Trophoblast cell (in vitro differentiated cells and primary cell): ENCODE results near the gene PRDX5.
A peak's percentile ranks its signal among the peaks of the same experiment; 100 is the strongest.

ENCODE experiments used
- DNase-seq, 2 donors: peaks; one replicate each; pipeline ENCODE4 v3.0.0-alpha.2; 2016
- H2AFZ ChIP-seq: 2 replicates; pipeline ENCODE4 v1.6.1; 2013; ENCODE audit warnings: low read length, moderate library complexity, mild to moderate bottlenecking; ENCODE audit not compliant: insufficient read depth, poor library complexity
- H2AK5ac ChIP-seq: 2 replicates; pipeline ENCODE4 v1.6.1; 2013; ENCODE audit warnings: mild to moderate bottlenecking, low read length
- H2BK120ac ChIP-seq: 2 replicates; pipeline ENCODE4 v1.6.1; 2013; ENCODE audit warnings: low read length, mild to moderate bottlenecking, moderate library complexity; ENCODE audit not compliant: insufficient read depth, poor library complexity
- H2BK12ac ChIP-seq: 2 replicates; pipeline ENCODE4 v1.6.1; 2013; ENCODE audit warnings: mild to moderate bottlenecking, low read length, moderate library complexity
- H2BK5ac ChIP-seq: 2 replicates; pipeline ENCODE4 v1.6.1; 2013; ENCODE audit warnings: low read length, low read depth, moderate library complexity, mild to moderate bottlenecking; ENCODE audit not compliant: poor library complexity
- H3K14ac ChIP-seq: 2 replicates; pipeline ENCODE4 v1.6.1; 2013; ENCODE audit warnings: mild to moderate bottlenecking, low read length
- H3K18ac ChIP-seq: 2 replicates; pipeline ENCODE4 v1.6.1; 2013; ENCODE audit warnings: mild to moderate bottlenecking, low read length
- H3K23ac ChIP-seq: 2 replicates; pipeline ENCODE4 v1.6.1; 2013; ENCODE audit warnings: low read length
- H3K27ac ChIP-seq: 2 replicates; pipeline ENCODE4 v1.5.1; 2013; ENCODE audit warnings: low read depth, mild to moderate bottlenecking, inconsistent platforms, low read length, moderate library complexity
- H3K27me3 ChIP-seq: 2 replicates; pipeline ENCODE4 v1.6.1; 2013; ENCODE audit warnings: inconsistent platforms, mild to moderate bottlenecking, low read length, moderate library complexity; ENCODE audit not compliant: insufficient read depth
- H3K36me3 ChIP-seq, 2 experiments: 1 replicate in 1 of 2; 2 replicates in 1 of 2; pipeline ENCODE4 v1.6.1; 2013; ENCODE audit warnings: low read length in 2 of 2, mild to moderate bottlenecking in 2 of 2, moderate library complexity in 1 of 2; ENCODE audit not compliant: insufficient read depth in 2 of 2, control insufficient read depth in 1 of 2
- H3K4ac ChIP-seq: 2 replicates; pipeline ENCODE4 v1.6.1; 2013; ENCODE audit warnings: low read depth, mild to moderate bottlenecking, low read length, moderate library complexity
- H3K4me1 ChIP-seq, 2 experiments: 1 replicate in 1 of 2; 2 replicates in 1 of 2; pipeline ENCODE4 v1.6.1; 2013; ENCODE audit warnings: low read length in 2 of 2, mild to moderate bottlenecking in 2 of 2, moderate library complexity in 1 of 2; ENCODE audit not compliant: insufficient read depth in 2 of 2, control insufficient read depth in 1 of 2
- H3K4me2 ChIP-seq: 2 replicates; pipeline ENCODE4 v1.6.1; 2013; ENCODE audit warnings: inconsistent platforms, mild to moderate bottlenecking, low read length, moderate library complexity
- H3K4me3 ChIP-seq: 2 replicates; pipeline ENCODE4 v1.5.1; 2013; ENCODE audit warnings: mild to moderate bottlenecking, low read depth, low read length, inconsistent platforms
- H3K79me1 ChIP-seq: one replicate; pipeline ENCODE4 v1.6.1; 2013; ENCODE audit warnings: low read length
- H3K79me2 ChIP-seq: 2 replicates; pipeline ENCODE4 v1.6.1; 2013; ENCODE audit warnings: low read length, mild to moderate bottlenecking; ENCODE audit not compliant: control insufficient read depth, insufficient read depth, poor library complexity
- H3K9ac ChIP-seq: 2 replicates; pipeline ENCODE4 v1.6.1; 2013; ENCODE audit warnings: mild to moderate bottlenecking, low read length
- H3K9me3 ChIP-seq: 2 replicates; pipeline ENCODE4 v1.6.1; 2013; ENCODE audit warnings: low read depth, mild to moderate bottlenecking, control low read depth, inconsistent platforms, low read length; ENCODE audit not compliant: insufficient read depth
- H4K12ac ChIP-seq: 2 replicates; pipeline ENCODE4 v1.6.1; 2013; ENCODE audit warnings: low read depth, mild to moderate bottlenecking, low read length, moderate library complexity
- H4K8ac ChIP-seq: 2 replicates; pipeline ENCODE4 v1.6.1; 2013; ENCODE audit warnings: low read depth, mild to moderate bottlenecking, low read length, moderate library complexity
- H4K91ac ChIP-seq: one replicate; pipeline ENCODE4 v1.6.1; 2013; ENCODE audit warnings: low read depth, mild to moderate bottlenecking, low read length, moderate library complexity
- WGBS: extraction: QIAGEN DNeasy Blood & Tissue Kit; methylation state at CpG from one replicate; pipeline ENCODE4 v1.1.7; 2013; ENCODE audit warnings: missing lambda C conversion rate; ENCODE audit not compliant: insufficient read length, insufficient coverage; ENCODE audit errors: extremely low coverage; 5-methylcytosine and 5-hydroxymethylcytosine counted together

Gene PRDX5

GRCh38 chr11:64355078-64355940 lies 37.4 kb downstream of the PRDX5 start:
- Histone ChIP-seq H3K27me3 (no peaks in the 10 kb centered on the region), H2BK12ac (peak overlapping the region; percentile 84), H4K12ac (peak overlapping the region; percentile 54), H2AFZ (peak overlapping the region; percentile 57), H3K79me2 (peaks cover 11% of the 10 kb centered on the region), H3K79me1 (peaks cover 29% of the 10 kb centered on the region), H3K4me3 (no peak overlapping the region), H3K9ac (no peak overlapping the region), H3K4me1 (peaks cover 33 to 39% of the 10 kb centered on the region in 2 experiments), H3K18ac (peak overlapping the region; percentile 81), H3K14ac (peak overlapping the region; percentile 67), H4K8ac (peak overlapping the region; percentile 77), H3K4ac (peak overlapping the region; percentile 65), H3K4me2 (peak overlapping the region; percentile 17), H2AK5ac (peak overlapping the region; percentile 61), H2BK5ac (peak overlapping the region; percentile 55), H4K91ac (peak overlapping the region; percentile 83), H3K27ac (peak overlapping the region; percentile 14), H3K9me3 (peaks cover 3% of the 10 kb centered on the region), H3K36me3 (peaks cover 0 to 4% of the 10 kb centered on the region in 2 experiments), H2BK120ac (peak overlapping the region; percentile 79), H3K23ac (no peak overlapping the region)
- peak; percentile 74 to 85 for DNase-seq
- no CpG with 5 or more reads among the region's 23 CpGs for WGBS

DNA sequence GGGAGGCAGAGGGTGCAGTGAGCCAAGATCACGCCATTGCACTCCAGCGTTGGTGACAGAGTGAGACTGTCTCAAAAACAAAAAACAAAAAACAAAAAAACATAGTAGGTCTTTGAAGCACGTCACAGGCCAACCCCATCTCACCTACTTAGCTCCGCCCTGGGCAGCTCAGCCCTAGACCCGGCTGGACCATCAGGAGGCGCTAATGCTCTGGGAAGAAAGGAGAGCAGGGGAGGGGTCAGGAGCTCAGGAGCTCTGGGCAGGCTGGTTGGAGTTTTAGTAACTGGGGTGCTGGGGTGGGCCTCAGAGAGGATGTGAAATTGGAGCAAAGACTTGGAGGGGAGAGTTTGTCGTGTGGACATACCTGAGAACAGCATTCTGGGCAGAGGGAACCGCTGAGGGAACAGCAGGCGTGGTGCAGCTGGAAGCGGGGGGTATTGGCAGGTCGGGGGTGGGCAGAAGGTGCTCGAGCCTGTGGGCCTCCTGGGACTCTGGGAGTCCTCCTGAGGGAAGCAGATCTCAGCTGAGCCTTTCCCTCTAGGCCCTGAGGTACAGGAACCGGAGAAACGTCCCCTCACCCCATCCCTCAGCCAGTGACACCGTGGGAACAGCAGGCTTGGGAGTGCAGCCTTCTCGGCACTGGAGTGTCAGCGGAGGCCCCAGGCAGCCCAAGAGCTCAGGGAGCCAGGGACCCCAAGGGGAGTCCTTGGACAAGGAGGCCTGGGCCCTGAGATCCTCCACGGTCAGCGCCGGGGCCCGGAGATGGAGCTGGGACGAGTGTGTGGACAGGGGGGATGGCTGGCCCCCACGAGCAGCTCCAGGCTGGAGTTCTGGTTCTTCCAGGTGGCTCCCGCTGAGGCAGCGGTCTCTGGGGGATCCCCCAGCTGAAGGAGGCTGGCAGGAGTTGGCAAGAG lies 38.8 kb downstream of the PRDX5 start:
- H2BK120ac ChIP-seq = peak overlapping the region; percentile 76
- H3K79me2 ChIP-seq = peaks cover 11% of the 10 kb centered on the region
- H4K12ac ChIP-seq = peak overlapping the region; percentile 9
- peak overlapping the region; percentile 31 for H2BK12ac ChIP-seq
- no peak overlapping the region for H3K9ac ChIP-seq
- peak overlapping the region; percentile 96 for H2AK5ac ChIP-seq
- H3K23ac ChIP-seq = no peak overlapping the region
- peaks cover 37 to 41% of the 10 kb centered on the region in 2 experiments for H3K4me1 ChIP-seq
- H4K91ac ChIP-seq = peak overlapping the region; percentile 88
- no peak overlapping the region for H3K4me3 ChIP-seq
- H3K14ac ChIP-seq = peak overlapping the region; percentile 57
- peak overlapping the region; percentile 2 for H2BK5ac ChIP-seq
- no peak overlapping the region for H2AFZ ChIP-seq
- DNase-seq = peak; percentile 67 to 73
- H3K27ac ChIP-seq = peak overlapping the region; percentile 6
- no CpG with 5 or more reads among the region's 25 CpGs for WGBS
- H3K9me3 ChIP-seq = peaks cover 3% of the 10 kb centered on the region
- H3K4me2 ChIP-seq = no peak overlapping the region
- H3K27me3 ChIP-seq = no peaks in the 10 kb centered on the region
- H3K4ac ChIP-seq = no peak overlapping the region
- peaks cover 10 to 14% of the 10 kb centered on the region in 2 experiments for H3K36me3 ChIP-seq
- peak overlapping the region; percentile 47 for H3K18ac ChIP-seq
- H4K8ac ChIP-seq = peak overlapping the region; percentile 33
- H3K79me1 ChIP-seq = peaks cover 29% of the 10 kb centered on the region

GRCh38 chr11:64357446-64357845 lies 39.5 kb downstream of the PRDX5 start:
- no peak for DNase-seq
- H3K4me2 ChIP-seq = no peak overlapping the region
- H3K9me3 ChIP-seq = peaks cover 3% of the 10 kb centered on the region
- peak overlapping the region; percentile 14 for H2BK5ac ChIP-seq
- H2BK12ac ChIP-seq = peak overlapping the region; percentile 31
- peak overlapping the region; percentile 96 for H2AK5ac ChIP-seq
- H3K18ac ChIP-seq = peak overlapping the region; percentile 47
- H3K14ac ChIP-seq = peak overlapping the region; percentile 57
- H3K27me3 ChIP-seq = no peaks in the 10 kb centered on the region
- peaks cover 37 to 41% of the 10 kb centered on the region in 2 experiments for H3K4me1 ChIP-seq
- no peak overlapping the region for H3K9ac ChIP-seq
- H3K27ac ChIP-seq = no peak overlapping the region
- peaks cover 11% of the 10 kb centered on the region for H3K79me2 ChIP-seq
- peak overlapping the region; percentile 9 for H4K12ac ChIP-seq
- peak overlapping the region; percentile 88 for H4K91ac ChIP-seq
- H2AFZ ChIP-seq = no peak overlapping the region
- WGBS = no CpG with 5 or more reads among the region's 6 CpGs
- H3K36me3 ChIP-seq = peaks cover 17 to 21% of the 10 kb centered on the region in 2 experiments
- no peak overlapping the region for H3K23ac ChIP-seq
- H2BK120ac ChIP-seq = peak overlapping the region; percentile 76
- peaks cover 29% of the 10 kb centered on the region for H3K79me1 ChIP-seq
- peak overlapping the region; percentile 33 for H4K8ac ChIP-seq
- peak overlapping the region; percentile 8 for H3K4ac ChIP-seq
- H3K4me3 ChIP-seq = no peak overlapping the region

- WGBS = no CpG with 5 or more reads among the region's 13 CpGs
- Histone ChIP-seq H3K36me3 (peaks cover 21 to 26% of the 10 kb centered on the region in 2 experiments), H3K4me1 (peaks cover 37 to 41% of the 10 kb centered on the region in 2 experiments), H3K14ac (peak overlapping the region; percentile 25), H3K9ac (no peak overlapping the region), H3K79me1 (peaks cover 29% of the 10 kb centered on the region), H4K8ac (peak overlapping the region; percentile 78), H3K23ac (no peak overlapping the region), H3K27me3 (no peaks in the 10 kb centered on the region), H3K18ac (peak overlapping the region; percentile 76), H2BK12ac (peak overlapping the region; percentile 31), H3K9me3 (peaks cover 3% of the 10 kb centered on the region), H2AK5ac (peak overlapping the region; percentile 96), H3K79me2 (peaks cover 11% of the 10 kb centered on the region), H4K12ac (peak overlapping the region; percentile 2), H2AFZ (peak overlapping the region; percentile 13), H3K27ac (peak overlapping the region; percentile 82), H3K4me2 (peak overlapping the region; percentile 90), H4K91ac (peak overlapping the region; percentile 88), H3K4me3 (no peak overlapping the region), H2BK5ac (peak overlapping the region; percentile 74), H2BK120ac (peak overlapping the region; percentile 76), H3K4ac (peak overlapping the region; percentile 22)
- DNase-seq = no peak
These were observed 40.1 kb downstream of the PRDX5 start for GRCh38 chr11:64357904-64358535.
